Measurements from ENCODE around the gene GJB2. TPM values are rescaled to one million over a fixed set of nuclear protein-coding genes. Genes with fewer than 3 reads are reported as not detected.

Gene GJB2
- polyA plus RNA-seq, 3 donors from 2014 or later: not detected

GRCh38 chr13:20206698-20207235, 14.0 kb upstream of the GJB2 start:
- Mint-ChIP-seq H3K9me3 (no peaks in the 10 kb centered on the region), H3K4me3 (no peak overlapping the region), H3K36me3 (no peaks in the 10 kb centered on the region), H3K27me3 (ENCODE audit: low read depth in 3 of 3) (peaks cover 1 to 10% (median 1%) of the 10 kb centered on the region in 3 donors), H3K4me1 (no peaks in the 10 kb centered on the region), H3K27ac (no peak overlapping the region)
- no peak for DNase-seq

- no peak overlapping the region for H3K4me3 Mint-ChIP-seq
- no peak overlapping the region for H3K27ac Mint-ChIP-seq
- no peak for DNase-seq
- H3K4me1 Mint-ChIP-seq: no peaks in the 10 kb centered on the region
- H3K9me3 Mint-ChIP-seq: no peaks in the 10 kb centered on the region
- H3K27me3 Mint-ChIP-seq (ENCODE audit: low read depth in 3 of 3): peaks cover 1 to 10% (median 1%) of the 10 kb centered on the region in 3 donors
- H3K36me3 Mint-ChIP-seq: no peaks in the 10 kb centered on the region
These were observed 13.4 kb upstream of the GJB2 start for GRCh38 chr13:20206065-20206697.

- no peak for DNase-seq
- Mint-ChIP-seq H3K4me1 (peaks cover 5 to 7% of the 10 kb centered on the region in 2 donors), H3K36me3 (no peaks in the 10 kb centered on the region), H3K9me3 (peaks cover 0 to 2% (median 0%) of the 10 kb centered on the region in 6 donors), H3K27me3 (ENCODE audit: low read depth in 3 of 3) (peaks cover 15 to 29% (median 25%) of the 10 kb centered on the region in 3 donors), H3K4me3 (no peak overlapping the region), H3K27ac (no peak overlapping the region)
These were observed 6.0 kb upstream of the GJB2 start for GRCh38 chr13:20198781-20199180.

- Mint-ChIP-seq H3K27ac (no peak overlapping the region), H3K36me3 (no peaks in the 10 kb centered on the region), H3K4me3 (no peak overlapping the region), H3K27me3 (ENCODE audit: low read depth in 3 of 3) (peaks cover 17 to 32% (median 25%) of the 10 kb centered on the region in 3 donors), H3K9me3 (peaks cover 0 to 2% (median 0%) of the 10 kb centered on the region in 6 donors), H3K4me1 (peaks cover 10 to 13% of the 10 kb centered on the region in 2 donors)
- peak in 2 of 3 donors; percentile 26 to 30 for DNase-seq
These were observed 4.7 kb upstream of the GJB2 start for GRCh38 chr13:20197361-20197834.

- Mint-ChIP-seq H3K36me3 (no peaks in the 10 kb centered on the region), H3K9me3 (peaks cover 0 to 2% (median 0%) of the 10 kb centered on the region in 6 donors), H3K4me1 (peaks cover 14 to 19% of the 10 kb centered on the region in 2 donors), H3K27ac (no peak overlapping the region), H3K27me3 (ENCODE audit: low read depth in 3 of 3) (peaks cover 17 to 38% (median 33%) of the 10 kb centered on the region in 3 donors), H3K4me3 (no peak overlapping the region)
- no peak for DNase-seq
These were observed 3.1 kb upstream of the GJB2 start for GRCh38 chr13:20195801-20196200.

- H3K36me3 Mint-ChIP-seq: no peaks in the 10 kb centered on the region
- peak overlapping the region; percentile 8 to 63 (median 52) for H3K4me3 Mint-ChIP-seq
- DNase-seq: no peak
- H3K4me1 Mint-ChIP-seq: peaks cover 16 to 19% of the 10 kb centered on the region in 2 donors
- H3K27me3 Mint-ChIP-seq (ENCODE audit: low read depth in 3 of 3): peaks cover 17 to 34% (median 32%) of the 10 kb centered on the region in 3 donors
- H3K9me3 Mint-ChIP-seq: peaks cover 0 to 2% (median 0%) of the 10 kb centered on the region in 6 donors
- no peak overlapping the region for H3K27ac Mint-ChIP-seq
These were observed 1.3 kb upstream of the GJB2 start for GRCh38 chr13:20193907-20194631.

- H3K9me3 Mint-ChIP-seq: peaks cover 0 to 2% (median 0%) of the 10 kb centered on the region in 6 donors
- H3K4me3 Mint-ChIP-seq: peak overlapping the region in 4 of 5 donors; percentile 42 to 63 (median 60)
- H3K36me3 Mint-ChIP-seq: no peaks in the 10 kb centered on the region
- DNase-seq: no peak
- H3K27me3 Mint-ChIP-seq (ENCODE audit: low read depth in 3 of 3): peaks cover 17 to 34% (median 34%) of the 10 kb centered on the region in 3 donors
- H3K27ac Mint-ChIP-seq: no peak overlapping the region
- peaks cover 16 to 19% of the 10 kb centered on the region in 2 donors for H3K4me1 Mint-ChIP-seq
These were observed 596 bp upstream of the GJB2 start for GRCh38 chr13:20193162-20193906.

- peaks cover 17 to 34% (median 34%) of the 10 kb centered on the region in 3 donors for H3K27me3 Mint-ChIP-seq (ENCODE audit: low read depth in 3 of 3)
- peak overlapping the region; percentile 24 to 61 (median 51) for H3K4me3 Mint-ChIP-seq
- peaks cover 0 to 2% (median 0%) of the 10 kb centered on the region in 6 donors for H3K9me3 Mint-ChIP-seq
- H3K27ac Mint-ChIP-seq: no peak overlapping the region
- peaks cover 16 to 19% of the 10 kb centered on the region in 2 donors for H3K4me1 Mint-ChIP-seq
- DNase-seq: no peak
- H3K36me3 Mint-ChIP-seq: no peaks in the 10 kb centered on the region
These were observed 441 bp downstream of the GJB2 start for GRCh38 chr13:20192158-20192835.

- H3K9me3 Mint-ChIP-seq: peaks cover 0 to 2% (median 0%) of the 10 kb centered on the region in 6 donors
- H3K36me3 Mint-ChIP-seq: no peaks in the 10 kb centered on the region
- H3K27me3 Mint-ChIP-seq (ENCODE audit: low read depth in 3 of 3): peaks cover 14 to 31% (median 31%) of the 10 kb centered on the region in 3 donors
- peak overlapping the region; percentile 24 to 61 (median 51) for H3K4me3 Mint-ChIP-seq
- no peak for DNase-seq
- peaks cover 16 to 19% of the 10 kb centered on the region in 2 donors for H3K4me1 Mint-ChIP-seq
- H3K27ac Mint-ChIP-seq: no peak overlapping the region
These were observed 1.2 kb downstream of the GJB2 start for GRCh38 chr13:20191311-20192157.

GRCh38 chr13:20190481-20191310, 2.0 kb downstream of the GJB2 start:
- Mint-ChIP-seq H3K4me3 (peak overlapping the region in 2 of 5 donors; percentile 21 to 25), H3K36me3 (no peaks in the 10 kb centered on the region), H3K4me1 (peaks cover 16 to 19% of the 10 kb centered on the region in 2 donors), H3K27ac (no peak overlapping the region), H3K27me3 (ENCODE audit: low read depth in 3 of 3) (peaks cover 11 to 29% (median 28%) of the 10 kb centered on the region in 3 donors), H3K9me3 (peaks cover 0 to 2% (median 0%) of the 10 kb centered on the region in 6 donors)
- DNase-seq: no peak

GRCh38 chr13:20190076-20190475, 2.7 kb downstream of the GJB2 start:
- H3K9me3 Mint-ChIP-seq: peaks cover 0 to 2% (median 0%) of the 10 kb centered on the region in 6 donors
- peaks cover 9 to 28% (median 24%) of the 10 kb centered on the region in 3 donors for H3K27me3 Mint-ChIP-seq (ENCODE audit: low read depth in 3 of 3)
- peaks cover 16 to 19% of the 10 kb centered on the region in 2 donors for H3K4me1 Mint-ChIP-seq
- H3K36me3 Mint-ChIP-seq: no peaks in the 10 kb centered on the region
- no peak overlapping the region for H3K27ac Mint-ChIP-seq
- no peak overlapping the region for H3K4me3 Mint-ChIP-seq
- DNase-seq: no peak

All from immature natural killer cell (primary cell).